GM08714 (cell line): ENCODE measurements around the gene KAT6B.
"Not testable (repeated sequence)": the region's sequence is repeated elsewhere in the genome, so short reads cannot be mapped to it uniquely, and the experiment has no call there.

Experiments used
- H3K4me3 ChIP-seq: fragments of 200-500 bp; sonication (Bioruptor generic); 2 replicates; pipeline ENCODE4 v1.5.1; 2014; ENCODE audit warnings: mild to moderate bottlenecking, low read length, inconsistent platforms
- ZNF274 ChIP-seq: IDR thresholded peaks from 2 replicates; pipeline ENCODE4 v1.6.1; 2012; ENCODE audit warnings: mild to moderate bottlenecking, low read depth, low read length

The KAT6B gene

GRCh38 chr10:74882427-74882826 lies 56.0 kb downstream of the KAT6B start:
- no peak for TF ChIP-seq ZNF274
- H3K4me3 ChIP-seq, result no peak overlapping the region

GRCh38 chr10:74882831-74883230 lies 56.4 kb downstream of the KAT6B start:
- H3K4me3 ChIP-seq, result no peak overlapping the region
- no peak for TF ChIP-seq ZNF274

- no peak for TF ChIP-seq ZNF274
- H3K4me3 ChIP-seq, result no peak overlapping the region
Observed at GRCh38 chr10:74883428-74883827, 57.0 kb downstream of the KAT6B start.

GRCh38 chr10:74887614-74888284 lies 61.3 kb downstream of the KAT6B start:
- no peak overlapping the region for H3K4me3 ChIP-seq
- TF ChIP-seq ZNF274, result no peak

- H3K4me3 ChIP-seq, result no peak overlapping the region
- no peak for TF ChIP-seq ZNF274
Observed at GRCh38 chr10:74888962-74889661, 62.7 kb downstream of the KAT6B start.

- TF ChIP-seq ZNF274, result no peak
- H3K4me3 ChIP-seq, result no peak overlapping the region
Observed at GRCh38 chr10:74889662-74889998, 63.2 kb downstream of the KAT6B start.

- H3K4me3 ChIP-seq, result no peak overlapping the region
- no peak for TF ChIP-seq ZNF274
Observed at GRCh38 chr10:74890460-74890859, 64.1 kb downstream of the KAT6B start.

GRCh38 chr10:74891053-74891452 lies 64.7 kb downstream of the KAT6B start:
- no peak overlapping the region for H3K4me3 ChIP-seq
- no peak for TF ChIP-seq ZNF274

GRCh38 chr10:74892839-74893238 lies 66.4 kb downstream of the KAT6B start:
- no peak overlapping the region for H3K4me3 ChIP-seq
- no peak for TF ChIP-seq ZNF274

- not testable (repeated sequence) for H3K4me3 ChIP-seq
Observed at GRCh38 chr10:74893329-74893728, 66.9 kb downstream of the KAT6B start.

GRCh38 chr10:74896788-74897527 lies 70.6 kb downstream of the KAT6B start:
- H3K4me3 ChIP-seq, result no peak overlapping the region
- no peak for TF ChIP-seq ZNF274

GRCh38 chr10:74898201-74898976 lies 72.0 kb downstream of the KAT6B start:
- no peak overlapping the region; the same call in 1 of the 2 replicates for H3K4me3 ChIP-seq

GRCh38 chr10:74900297-74900696 lies 73.9 kb downstream of the KAT6B start:
- TF ChIP-seq ZNF274, result no peak
- H3K4me3 ChIP-seq, result peak overlapping the region; percentile 15; the same call in 1 of the 2 replicates

More at GRCh38 chr10:74898201-74898976, 72.0 kb downstream of the KAT6B start:
- no peak for TF ChIP-seq ZNF274

GRCh38 chr10:74901301-74901700 lies 74.9 kb downstream of the KAT6B start:
- no peak overlapping the region for H3K4me3 ChIP-seq
- no peak for TF ChIP-seq ZNF274

GRCh38 chr10:74901867-74902450 lies 75.6 kb downstream of the KAT6B start:
- H3K4me3 ChIP-seq, result no peak overlapping the region
- TF ChIP-seq ZNF274, result no peak
